ENCODE results near the gene LRP2BP. TPM values are rescaled to one million over a fixed set of nuclear protein-coding genes. Genes with fewer than 3 reads are reported as not detected.
A peak's percentile ranks its signal among the peaks of the same experiment; 100 is the strongest.

The LRP2BP gene
- total and polyA plus RNA-seq, 2 experiments from 2014 or later, result 0.23 to 0.89 TPM

DNA sequence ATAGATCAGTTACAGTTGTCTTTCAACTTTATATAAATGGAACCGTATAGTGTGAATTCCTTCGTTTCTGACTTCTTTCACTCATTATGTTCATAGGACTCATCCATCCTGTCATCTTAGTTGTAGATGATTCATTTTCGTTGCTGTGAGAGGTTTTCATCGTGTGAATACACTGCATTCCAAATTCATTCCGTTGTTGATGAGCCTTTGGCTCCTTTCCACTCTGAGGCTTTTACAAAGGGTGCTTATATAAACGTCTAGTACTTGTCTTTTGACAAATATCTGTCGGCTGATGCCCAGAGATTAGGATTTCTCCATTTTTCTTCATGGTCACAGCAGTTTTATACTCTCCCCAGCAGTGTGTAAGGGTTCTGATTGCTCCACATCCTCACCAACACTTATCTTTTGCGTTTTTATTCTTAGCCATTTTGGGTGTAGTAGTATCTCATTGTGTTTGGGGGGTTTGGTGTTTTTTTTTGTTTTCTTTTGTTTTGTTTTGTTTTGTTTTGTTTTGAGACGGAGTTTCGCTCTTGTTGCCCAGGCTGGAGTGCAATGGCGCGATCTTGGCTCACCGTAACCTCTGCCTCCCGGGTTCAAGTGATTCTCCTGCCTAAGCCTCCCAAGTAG is 48.6 kb downstream of the LRP2BP start:
- no peak overlapping the region for H3K4me3 ChIP-seq
- no peaks in the 10 kb centered on the region for H3K9me3 ChIP-seq (ENCODE audit: low read depth)
- H4K20me1 ChIP-seq (ENCODE audit: insufficient read depth, poor library complexity, severe bottlenecking), result no peaks in the 10 kb centered on the region
- no peak for DNase-seq (ENCODE audit: low spot score)
- TF ChIP-seq EZH2phosphoT487 (IDR thresholded peaks at IDR 0.05; ENCODE audit: low read depth, severe bottlenecking, unreplicated experiment), result no peak
- TF ChIP-seq EZH2 (IDR thresholded peaks at IDR 0.05; ENCODE audit: borderline replicate concordance), result no peak
- TF ChIP-seq, protein P1, sequence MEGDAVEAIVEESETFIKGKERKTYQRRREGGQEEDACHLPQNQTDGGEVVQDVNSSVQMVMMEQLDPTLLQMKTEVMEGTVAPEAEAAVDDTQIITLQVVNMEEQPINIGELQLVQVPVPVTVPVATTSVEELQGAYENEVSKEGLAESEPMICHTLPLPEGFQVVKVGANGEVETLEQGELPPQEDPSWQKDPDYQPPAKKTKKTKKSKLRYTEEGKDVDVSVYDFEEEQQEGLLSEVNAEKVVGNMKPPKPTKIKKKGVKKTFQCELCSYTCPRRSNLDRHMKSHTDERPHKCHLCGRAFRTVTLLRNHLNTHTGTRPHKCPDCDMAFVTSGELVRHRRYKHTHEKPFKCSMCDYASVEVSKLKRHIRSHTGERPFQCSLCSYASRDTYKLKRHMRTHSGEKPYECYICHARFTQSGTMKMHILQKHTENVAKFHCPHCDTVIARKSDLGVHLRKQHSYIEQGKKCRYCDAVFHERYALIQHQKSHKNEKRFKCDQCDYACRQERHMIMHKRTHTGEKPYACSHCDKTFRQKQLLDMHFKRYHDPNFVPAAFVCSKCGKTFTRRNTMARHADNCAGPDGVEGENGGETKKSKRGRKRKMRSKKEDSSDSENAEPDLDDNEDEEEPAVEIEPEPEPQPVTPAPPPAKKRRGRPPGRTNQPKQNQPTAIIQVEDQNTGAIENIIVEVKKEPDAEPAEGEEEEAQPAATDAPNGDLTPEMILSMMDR (IDR thresholded peaks at IDR 0.05; ENCODE audit: poor library complexity), result no peak
- no peaks in the 10 kb centered on the region for H3K4me1 ChIP-seq (ENCODE audit: insufficient read depth)
- no peak overlapping the region for H3K27ac ChIP-seq
- no peak overlapping the region for H2AFZ ChIP-seq
- H3K79me2 ChIP-seq, result no peaks in the 10 kb centered on the region
- H3K27me3 ChIP-seq, result no peaks in the 10 kb centered on the region
- H3K9me2 ChIP-seq (replicated peaks; ENCODE audit: insufficient read depth), result no peaks in the 10 kb centered on the region
- WGBS (ENCODE audit: low lambda C conversion rate, missing lambda C conversion rate), result 91% methylated on average over 14 of the region's 14 CpGs
- no peak overlapping the region for H3K4me2 ChIP-seq
- H3K36me3 ChIP-seq (replicated peaks; ENCODE audit: insufficient read depth, low read depth), result no peaks in the 10 kb centered on the region

DNA sequence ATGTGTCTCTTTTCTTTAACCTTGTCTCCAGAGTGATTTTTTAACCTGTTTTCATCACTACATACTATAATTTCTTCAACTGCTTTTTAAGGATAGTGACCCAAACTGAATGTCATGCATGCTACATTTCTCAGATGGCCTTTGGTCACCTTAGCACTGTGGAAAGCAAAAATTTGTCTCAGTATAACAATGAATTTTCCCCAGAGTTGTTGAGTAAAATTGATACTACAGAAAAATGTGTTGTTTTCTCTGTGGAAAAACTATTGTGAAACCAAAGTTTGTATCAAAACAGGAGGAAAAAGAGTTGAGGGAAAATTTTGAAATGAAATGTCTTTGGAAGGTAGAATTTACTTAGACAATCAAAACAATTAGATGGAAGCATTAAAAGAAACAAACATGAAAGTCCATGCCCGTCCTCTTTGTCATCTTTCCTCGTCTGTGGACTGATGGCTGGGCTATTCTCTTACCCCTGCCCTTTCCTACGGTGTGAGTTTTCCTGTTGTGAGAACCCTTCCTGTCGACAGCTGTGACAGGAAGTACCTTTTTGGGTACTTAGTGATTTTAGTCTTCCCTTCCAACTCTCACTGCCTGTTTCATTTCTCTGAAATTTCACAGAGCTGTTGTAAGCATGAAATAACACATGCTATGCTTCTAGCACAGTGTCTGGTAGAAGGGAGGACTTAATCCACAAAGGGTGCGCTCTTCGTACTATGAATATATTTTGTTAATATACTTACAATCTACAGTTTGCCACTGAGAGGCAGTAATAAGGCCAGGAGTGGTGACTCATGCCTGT is 50.8 kb downstream of the LRP2BP start:
- Histone ChIP-seq H3K4me3 (no peak overlapping the region), H3K27ac (no peak overlapping the region), H3K36me3 (replicated peaks; ENCODE audit: insufficient read depth, low read depth) (no peaks in the 10 kb centered on the region), H3K4me1 (ENCODE audit: insufficient read depth) (no peaks in the 10 kb centered on the region), H3K4me2 (no peak overlapping the region), H3K79me2 (no peaks in the 10 kb centered on the region), H2AFZ (no peak overlapping the region), H3K9me3 (ENCODE audit: low read depth) (no peaks in the 10 kb centered on the region), H3K27me3 (no peaks in the 10 kb centered on the region), H4K20me1 (ENCODE audit: insufficient read depth, poor library complexity, severe bottlenecking) (no peaks in the 10 kb centered on the region), H3K9me2 (replicated peaks; ENCODE audit: insufficient read depth) (no peaks in the 10 kb centered on the region)
- no peak for DNase-seq (ENCODE audit: low spot score)
- WGBS (ENCODE audit: low lambda C conversion rate, missing lambda C conversion rate), result 76% methylated on average over 6 of the region's 6 CpGs
- TF ChIP-seq EZH2 (IDR thresholded peaks at IDR 0.05; ENCODE audit: borderline replicate concordance) (no peak), EZH2phosphoT487 (IDR thresholded peaks at IDR 0.05; ENCODE audit: low read depth, severe bottlenecking, unreplicated experiment) (no peak)
- TF ChIP-seq, protein P1 (IDR thresholded peaks at IDR 0.05; ENCODE audit: poor library complexity), result no peak

DNA sequence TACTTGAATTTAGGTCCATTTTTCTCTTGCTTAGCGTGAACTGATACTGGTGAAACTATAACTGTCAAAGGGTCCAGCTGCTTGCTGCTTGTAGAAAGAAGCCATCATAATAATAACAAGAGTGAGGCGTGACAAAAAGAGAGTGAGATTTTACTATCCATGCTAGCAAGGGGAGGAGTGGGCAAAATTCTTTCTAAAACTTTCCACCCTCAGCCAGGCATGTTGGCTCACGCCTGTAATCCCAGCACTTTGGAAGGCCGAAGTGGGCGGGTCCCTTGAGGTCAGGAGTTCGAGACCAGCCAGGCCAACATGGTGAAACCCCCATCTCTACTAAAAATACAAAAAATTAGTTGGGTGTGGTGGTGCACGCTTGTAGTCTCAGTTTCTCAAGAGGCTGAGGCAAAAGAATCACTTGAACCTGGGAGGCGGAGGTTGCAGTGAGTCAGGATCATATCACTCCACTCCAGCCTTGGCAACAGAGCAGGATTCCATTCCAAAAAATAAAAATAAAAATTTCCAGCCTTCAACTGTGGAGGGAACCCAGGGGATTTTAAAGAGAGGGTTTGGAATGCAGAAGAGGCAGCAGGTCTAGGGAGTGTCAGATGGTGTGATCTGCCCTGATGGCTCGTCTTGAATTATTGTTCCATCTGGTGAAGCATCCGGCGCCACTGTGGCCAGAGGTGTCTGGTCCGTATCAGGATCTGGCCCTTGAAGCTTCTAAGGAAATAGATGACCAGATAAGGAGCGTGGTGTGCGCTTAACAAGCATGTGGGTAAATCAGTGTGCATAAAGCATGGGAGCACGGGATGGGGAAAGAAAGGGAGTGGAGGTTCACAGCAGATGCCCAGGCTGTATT is 51.8 kb downstream of the LRP2BP start:
- Histone ChIP-seq H3K36me3 (replicated peaks; ENCODE audit: insufficient read depth, low read depth) (no peaks in the 10 kb centered on the region), H3K4me2 (no peak overlapping the region), H3K9me3 (ENCODE audit: low read depth) (no peaks in the 10 kb centered on the region), H3K4me3 (no peak overlapping the region), H4K20me1 (ENCODE audit: insufficient read depth, poor library complexity, severe bottlenecking) (no peaks in the 10 kb centered on the region), H3K4me1 (ENCODE audit: insufficient read depth) (no peaks in the 10 kb centered on the region), H3K27ac (no peak overlapping the region), H3K27me3 (no peaks in the 10 kb centered on the region), H2AFZ (no peak overlapping the region), H3K9me2 (replicated peaks; ENCODE audit: insufficient read depth) (no peaks in the 10 kb centered on the region), H3K79me2 (no peaks in the 10 kb centered on the region)
- WGBS (ENCODE audit: low lambda C conversion rate, missing lambda C conversion rate), result 69% methylated on average over 15 of the region's 15 CpGs
- TF ChIP-seq EZH2 (IDR thresholded peaks at IDR 0.05; ENCODE audit: borderline replicate concordance) (no peak), EZH2phosphoT487 (IDR thresholded peaks at IDR 0.05; ENCODE audit: low read depth, severe bottlenecking, unreplicated experiment) (no peak)
- TF ChIP-seq, protein P1 (IDR thresholded peaks at IDR 0.05; ENCODE audit: poor library complexity), result no peak
- peak; percentile 10 for DNase-seq (ENCODE audit: low spot score)
